ENCODE data around the gene LLGL2. TPM values are rescaled to one million over a fixed set of nuclear protein-coding genes. Genes with fewer than 3 reads are reported as not detected.
"Not testable (repeated sequence)": the region's sequence is repeated elsewhere in the genome, so short reads cannot be mapped to it uniquely, and the experiment has no call there.

Gene LLGL2
- total RNA-seq, 2 donors from 2014 or later, result 6.4 to 20.0 TPM

GRCh38 chr17:75574404-75575036 is 49.0 kb downstream of the LLGL2 start:
- Histone ChIP-seq H3K36me3 (no peaks in the 10 kb centered on the region), H3K9me3 (no peaks in the 10 kb centered on the region), H3K4me1 (ENCODE audit: control insufficient read depth in 1 of 2, low read depth in 2 of 2) (no peaks in the 10 kb centered on the region), H3K4me3 (no peak overlapping the region), H3K27me3 (replicated peaks; ENCODE audit: insufficient read depth) (no peaks in the 10 kb centered on the region), H3K27ac (no peak overlapping the region)
- ATAC-seq (ENCODE audit: insufficient number of reproducible peaks, low FRiP score, low read depth) (no peak), DNase-seq (ENCODE audit: low spot score) (no peak)
- no peak for TF ChIP-seq CTCF (IDR thresholded peaks at IDR 0.05)

- H3K36me3 ChIP-seq, result no peaks in the 10 kb centered on the region
- DNase-seq (ENCODE audit: low spot score) (no peak), ATAC-seq (ENCODE audit: insufficient number of reproducible peaks, low FRiP score, low read depth) (no peak)
- no peak overlapping the region for H3K4me3 ChIP-seq
- no peaks in the 10 kb centered on the region for H3K27me3 ChIP-seq (replicated peaks; ENCODE audit: insufficient read depth)
- H3K4me1 ChIP-seq (ENCODE audit: control insufficient read depth in 1 of 2, low read depth in 2 of 2), result no peaks in the 10 kb centered on the region
- H3K27ac ChIP-seq, result no peak overlapping the region
- H3K9me3 ChIP-seq, result no peaks in the 10 kb centered on the region
- TF ChIP-seq CTCF (IDR thresholded peaks at IDR 0.05), result no peak
These were observed 49.7 kb downstream of the LLGL2 start for GRCh38 chr17:75575197-75575596.

- Histone ChIP-seq H3K9me3 (no peaks in the 10 kb centered on the region), H3K4me1 (ENCODE audit: control insufficient read depth in 1 of 2, low read depth in 2 of 2) (no peaks in the 10 kb centered on the region), H3K36me3 (no peaks in the 10 kb centered on the region), H3K27me3 (replicated peaks; ENCODE audit: insufficient read depth) (no peaks in the 10 kb centered on the region), H3K27ac (no peak overlapping the region), H3K4me3 (no peak overlapping the region)
- DNase-seq (ENCODE audit: low spot score) (no peak), ATAC-seq (ENCODE audit: insufficient number of reproducible peaks, low FRiP score, low read depth) (no peak)
- no peak for TF ChIP-seq CTCF (IDR thresholded peaks at IDR 0.05)
These were observed 50.2 kb downstream of the LLGL2 start for GRCh38 chr17:75575728-75576127.

GRCh38 chr17:75576661-75577060 is 51.2 kb downstream of the LLGL2 start:
- Histone ChIP-seq H3K27ac (no peak overlapping the region), H3K27me3 (replicated peaks; ENCODE audit: insufficient read depth) (no peaks in the 10 kb centered on the region), H3K36me3 (no peaks in the 10 kb centered on the region), H3K4me1 (ENCODE audit: control insufficient read depth in 1 of 2, low read depth in 2 of 2) (no peaks in the 10 kb centered on the region), H3K4me3 (no peak overlapping the region), H3K9me3 (no peaks in the 10 kb centered on the region)
- no peak for DNase-seq (ENCODE audit: low spot score)
- no peak for TF ChIP-seq CTCF (IDR thresholded peaks at IDR 0.05)
- ATAC-seq (ENCODE audit: insufficient number of reproducible peaks, low FRiP score, low read depth), result no peak

GRCh38 chr17:75581121-75581725 is 55.7 kb downstream of the LLGL2 start:
- not testable (repeated sequence) for H3K4me1 ChIP-seq (ENCODE audit: control insufficient read depth in 1 of 2, low read depth in 2 of 2); ATAC-seq (ENCODE audit: insufficient number of reproducible peaks, low FRiP score, low read depth); H3K9me3 ChIP-seq; H3K4me3 ChIP-seq; H3K27ac ChIP-seq; DNase-seq (ENCODE audit: low spot score); H3K36me3 ChIP-seq; H3K27me3 ChIP-seq (replicated peaks; ENCODE audit: insufficient read depth)

- not testable (repeated sequence) for H3K4me3 ChIP-seq; H3K27me3 ChIP-seq (replicated peaks; ENCODE audit: insufficient read depth); H3K9me3 ChIP-seq; ATAC-seq (ENCODE audit: insufficient number of reproducible peaks, low FRiP score, low read depth); H3K27ac ChIP-seq; H3K36me3 ChIP-seq; DNase-seq (ENCODE audit: low spot score)
- H3K4me1 ChIP-seq (ENCODE audit: control insufficient read depth in 1 of 2, low read depth in 2 of 2), result peaks cover 0 to 10% of the 10 kb centered on the region in 2 donors
These were observed 57.7 kb downstream of the LLGL2 start for GRCh38 chr17:75583197-75583596.

All from thoracic aorta (tissue), 2 donors.